IMR-90 (cell line): ENCODE data around the gene CDKN2C. TPM values are rescaled to one million over a fixed set of nuclear protein-coding genes. Genes with fewer than 3 reads are reported as not detected.

Experiments
- ATAC-seq: fragments of 200-7000 bp; cut with Tn5 transposase; 2 replicates; pipeline ENCODE4 v1.9.1; 2020; ENCODE audit warnings: low read depth, mild to moderate bottlenecking, moderate library complexity
- BruUV-seq: library from RNA; stranded (reverse); fragments of 400-500 nt; replicated peaks from 2 replicates; lab custom pipeline; 2021; lab: Mats Ljungman, UMichigan
- CTCF ChIA-PET: fragments of 300-600 bp; formaldehyde crosslinking; extraction: SDS; loops from one replicate; lab custom pipeline; 2021; ENCODE audit warnings: antibody characterized with exemption; lab: Yijun Ruan, JAX
- POLR2A ChIA-PET: fragments of 300-600 bp; sonication (Branson Sonifier 250); formaldehyde crosslinking; loops from one replicate; lab custom pipeline; 2022; ENCODE audit warnings: antibody characterized with exemption; ENCODE audit not compliant: unreplicated experiment; lab: Charles Lee
- DNase-seq: peaks from one replicate; pipeline ENCODE4 v3.0.0; 2013
- H2AFZ ChIP-seq: replicated peaks from 2 replicates; pipeline ENCODE3; 2013; ENCODE audit warnings: low read length, mild to moderate bottlenecking; ENCODE audit not compliant: poor library complexity
- H2AK5ac ChIP-seq: 2 replicates; pipeline ENCODE4 v1.6.1; 2013; ENCODE audit warnings: low read depth, low read length, inconsistent platforms
- H2AK9ac ChIP-seq: replicated peaks from 2 replicates; pipeline ENCODE3; 2013; ENCODE audit warnings: mild to moderate bottlenecking, low read depth, low read length, moderate library complexity; ENCODE audit not compliant: poor library complexity
- H2BK120ac ChIP-seq: 2 replicates; pipeline ENCODE4 v1.6.1; 2013; ENCODE audit warnings: low read depth, low read length, inconsistent platforms
- H2BK15ac ChIP-seq: 3 replicates; pipeline ENCODE4 v1.6.1; 2013; ENCODE audit warnings: low read depth, low read length, inconsistent platforms
- H2BK20ac ChIP-seq: 2 replicates; pipeline ENCODE4 v1.6.1; 2013; ENCODE audit warnings: low read depth, mild to moderate bottlenecking, inconsistent platforms, low read length, moderate library complexity
- H2BK5ac ChIP-seq: 2 replicates; pipeline ENCODE4 v1.6.1; 2013; ENCODE audit warnings: mild to moderate bottlenecking, low read depth, low read length, inconsistent platforms; ENCODE audit not compliant: poor library complexity, severe bottlenecking
- H3K14ac ChIP-seq: replicated peaks from 2 replicates; pipeline ENCODE4 v1.6.1; 2013; ENCODE audit warnings: low read depth, low read length, inconsistent platforms
- H3K18ac ChIP-seq: 2 replicates; pipeline ENCODE4 v1.6.1; 2013; ENCODE audit warnings: low read depth, low read length, control low read depth
- H3K23ac ChIP-seq: 2 replicates; pipeline ENCODE4 v1.6.1; 2013; ENCODE audit warnings: low read depth, low read length, inconsistent platforms
- H3K27ac ChIP-seq: 2 replicates; pipeline ENCODE4 v1.5.1; 2013; ENCODE audit warnings: mild to moderate bottlenecking, control low read depth, low read length; ENCODE audit not compliant: insufficient read depth
- H3K27me3 ChIP-seq: 2 replicates; pipeline ENCODE4 v1.6.1; 2013; ENCODE audit warnings: low read length; ENCODE audit not compliant: control insufficient read depth, insufficient read depth
- H3K36me3 ChIP-seq: 2 replicates; pipeline ENCODE4 v1.6.1; 2013; ENCODE audit warnings: low read length, mixed read lengths; ENCODE audit not compliant: control insufficient read depth, insufficient read depth
- H3K4ac ChIP-seq: 2 replicates; pipeline ENCODE4 v1.6.1; 2013; ENCODE audit warnings: low read depth, low read length, inconsistent platforms
- H3K4me1 ChIP-seq: 2 replicates; pipeline ENCODE4 v1.6.1; 2013; ENCODE audit warnings: low read length, mixed read lengths; ENCODE audit not compliant: control insufficient read depth, insufficient read depth
- H3K4me2 ChIP-seq: 2 replicates; pipeline ENCODE4 v1.6.1; 2013; ENCODE audit warnings: low read depth, mild to moderate bottlenecking, control low read depth, low read length, moderate library complexity
- H3K4me3 ChIP-seq: 2 replicates; pipeline ENCODE4 v1.5.1; 2013; ENCODE audit warnings: low read depth, mild to moderate bottlenecking, control low read depth, low read length, moderate library complexity; ENCODE audit not compliant: insufficient read depth
- H3K56ac ChIP-seq: 2 replicates; pipeline ENCODE4 v1.6.1; 2013; ENCODE audit warnings: low read length, inconsistent platforms; ENCODE audit not compliant: insufficient read depth; ENCODE audit errors: extremely low read depth
- H3K79me1 ChIP-seq, 2 experiments: 2 replicates each; pipeline ENCODE4 v1.6.1; 2013; ENCODE audit warnings: low read length in 2 of 2, inconsistent platforms in 1 of 2, low read depth in 1 of 2
- H3K9ac ChIP-seq: 2 replicates; pipeline ENCODE4 v1.6.1; 2013; ENCODE audit warnings: low read depth, low read length, control low read depth
- H3K9me1 ChIP-seq: 2 replicates; pipeline ENCODE4 v1.6.1; 2013; ENCODE audit warnings: low read length, inconsistent platforms; ENCODE audit not compliant: insufficient read depth
- H3K9me3 ChIP-seq: 2 replicates; pipeline ENCODE4 v1.6.1; 2013; ENCODE audit warnings: low read length; ENCODE audit not compliant: control insufficient read depth, insufficient read depth
- H4K20me1 ChIP-seq: 2 replicates; pipeline ENCODE4 v1.6.1; 2013; ENCODE audit warnings: low read length, inconsistent platforms; ENCODE audit not compliant: insufficient read depth
- H4K5ac ChIP-seq: 2 replicates; pipeline ENCODE4 v1.6.1; 2013; ENCODE audit warnings: mild to moderate bottlenecking, low read depth, low read length, control low read depth
- H4K8ac ChIP-seq, 2 experiments: 2 replicates each; pipeline ENCODE4 v1.6.1; 2013; ENCODE audit warnings: low read depth in 2 of 2, low read length in 2 of 2, control low read depth in 1 of 2, inconsistent platforms in 1 of 2
- H4K91ac ChIP-seq: 2 replicates; pipeline ENCODE4 v1.6.1; 2013; ENCODE audit warnings: low read depth, low read length, inconsistent platforms; ENCODE audit not compliant: insufficient read depth
- MXI1 ChIP-seq: IDR thresholded peaks from 2 replicates; pipeline ENCODE4 v1.6.1; 2012; ENCODE audit warnings: low read depth, mild to moderate bottlenecking, low read length, moderate library complexity, borderline replicate concordance
- WGBS, 2 experiments: methylation state at CpG; one replicate each; pipeline versions ENCODE4 v1.1.5 to v1.1.7; 2013; ENCODE audit warnings: missing lambda C conversion rate in 2 of 2; ENCODE audit not compliant: insufficient read length in 1 of 2; ENCODE audit errors: extremely low coverage in 2 of 2; 5-methylcytosine and 5-hydroxymethylcytosine counted together
- dilution Hi-C: fragments of 300-500 bp; cut with HindIII; formaldehyde crosslinking; loops from one replicate; pipeline ENCODE4 v1.14.3; 2018; ENCODE audit warnings: low sequenced_read_pairs; ENCODE audit not compliant: unreplicated experiment
- in situ Hi-C: fragments of 300-500 bp; cut with MboI; formaldehyde crosslinking; loops from 3 replicates; pipeline ENCODE4 v1.14.3; 2019; ENCODE audit warnings: low sequenced_read_pairs, inconsistent platforms, mixed read lengths
- intact Hi-C: fragments of 100-400 bp; cut with micrococcal nuclease; formaldehyde crosslinking; loops from 2 replicates; pipeline ENCODE4 v1.10.0; 2022
- polyA plus RNA-seq, 3 experiments: library from polyadenylated mRNA; depleted of rRNA; stranded (reverse); fragments of >200 nt; gene quantifications; 2 replicates each; pipeline ENCODE4 v1.2.3, GENCODE V29; 2012; ENCODE audit warnings: low replicate concordance in 1 of 3
- total RNA-seq: library from RNA; depleted of rRNA; stranded (reverse); fragments of >200 nt; gene quantifications from 2 replicates; pipeline ENCODE4 v1.2.3, GENCODE V29; 2012

CDKN2C gene
- total and polyA plus RNA-seq, 2 of the 4 experiments (the other 2 are of a cell fraction): 14.3 to 15.5 TPM

- Histone ChIP-seq H3K18ac (no peak overlapping the region), H3K9ac (no peak overlapping the region), H3K27me3 (no peaks in the 10 kb centered on the region), H3K79me1 (no peaks in the 10 kb centered on the region), H2AK9ac (no peak overlapping the region), H4K5ac (no peak overlapping the region), H2AK5ac (no peak overlapping the region), H3K4me3 (no peak overlapping the region), H2BK5ac (no peak overlapping the region), H2AFZ (no peak overlapping the region), H2BK120ac (no peak overlapping the region), H3K56ac (no peak overlapping the region), H4K8ac (no peak overlapping the region), H2BK15ac (no peak overlapping the region), H3K9me1 (no peaks in the 10 kb centered on the region), H3K23ac (no peak overlapping the region), H3K27ac (no peak overlapping the region), H3K36me3 (no peaks in the 10 kb centered on the region), H3K4me1 (no peaks in the 10 kb centered on the region), H3K4ac (no peak overlapping the region), H3K4me2 (no peak overlapping the region), H3K9me3 (no peaks in the 10 kb centered on the region), H2BK20ac (no peak overlapping the region), H3K14ac (no peak overlapping the region), H4K91ac (no peak overlapping the region), H4K20me1 (no peaks in the 10 kb centered on the region)
- WGBS, 2 experiments: no CpG with 5 or more reads among the region's 1 CpG
- POLR2A ChIA-PET: no interaction called here
- in situ Hi-C loops (no loop called here), intact Hi-C loops (no loop called here), dilution Hi-C loops (no loop called here)
- DNase-seq (no peak), ATAC-seq (no peak)
- TF ChIP-seq MXI1: no peak
- CTCF ChIA-PET: interaction anchor here (0.7 kb wide), 1 partner anchor 13 kb away, joined by 3 read pairs; no protein-coding TSS in a partner anchor
- no TSS peak for BruUV-seq
Observed at GRCh38 chr1:51000160-51000559, 30.1 kb downstream of the CDKN2C start.
